ENCODE data around the gene CDA.

GRCh38 chr1:20578721-20579395 is 10.0 kb upstream of the CDA start:
- TF ChIP-seq EP300 (IDR thresholded peaks at IDR 0.05; ENCODE audit: borderline replicate concordance in 1 of 2, low read depth in 1 of 2, low read length in 1 of 2) (no peak), CTCF (IDR thresholded peaks at IDR 0.05) (no peak), GABPA (IDR thresholded peaks at IDR 0.05; ENCODE audit: low read depth) (no peak), EZH2phosphoT487 (IDR thresholded peaks at IDR 0.05; ENCODE audit: borderline replicate concordance, low read depth) (no peak), SMC3 (IDR thresholded peaks at IDR 0.05; ENCODE audit: low read depth, low read length) (no peak)
